HG03108 (cell line): ENCODE results near the gene CDS2.

Experiments
- ATAC-seq: cut with Tn5 transposase; IDR thresholded peaks from one replicate; pipeline ENCODE4 v1.9.1; 2021; ENCODE audit warnings: moderate library complexity; ENCODE audit not compliant: unreplicated experiment

Gene CDS2

DNA sequence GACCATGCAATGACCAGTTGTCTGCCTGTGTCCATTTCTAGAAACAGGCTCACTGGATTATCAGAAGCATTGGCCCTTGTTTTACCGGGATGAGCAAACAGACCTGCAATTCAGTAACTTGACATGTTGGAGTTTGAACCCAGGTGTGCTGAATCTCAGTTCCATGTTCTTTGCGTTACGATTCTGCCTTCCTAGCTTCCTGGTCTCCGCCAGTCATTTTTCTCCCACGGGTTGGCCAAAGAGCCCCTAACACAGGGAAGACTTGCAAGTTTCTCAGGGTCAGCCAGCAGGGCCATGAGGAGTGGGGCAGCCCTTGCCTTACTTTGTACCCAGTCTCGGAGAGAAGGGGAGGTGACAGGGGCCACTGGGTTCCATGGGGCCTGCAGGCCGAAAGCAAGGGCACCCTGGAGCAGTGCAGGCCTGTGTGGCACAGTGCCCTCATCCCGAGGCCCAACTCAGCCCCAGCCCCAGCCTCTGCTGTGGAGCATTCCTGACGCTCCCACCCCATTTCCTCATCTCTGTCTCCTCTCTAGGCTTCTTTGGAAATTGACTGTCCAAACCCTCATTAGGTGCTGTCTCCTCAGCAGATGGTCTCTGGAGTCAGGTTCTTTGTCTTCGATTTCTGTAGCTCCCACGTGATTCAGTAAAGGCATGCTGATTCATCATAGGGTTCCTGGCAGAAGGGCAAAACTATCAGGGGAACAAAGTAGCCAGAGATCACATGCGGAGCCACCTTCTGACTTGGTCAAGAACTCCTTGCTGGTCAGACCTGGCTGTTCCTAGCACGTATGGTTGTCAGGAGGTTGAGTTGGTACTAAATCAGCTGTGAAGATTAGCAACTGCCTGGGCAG is 23.6 kb downstream of the CDS2 start:
- no peak for ATAC-seq

DNA sequence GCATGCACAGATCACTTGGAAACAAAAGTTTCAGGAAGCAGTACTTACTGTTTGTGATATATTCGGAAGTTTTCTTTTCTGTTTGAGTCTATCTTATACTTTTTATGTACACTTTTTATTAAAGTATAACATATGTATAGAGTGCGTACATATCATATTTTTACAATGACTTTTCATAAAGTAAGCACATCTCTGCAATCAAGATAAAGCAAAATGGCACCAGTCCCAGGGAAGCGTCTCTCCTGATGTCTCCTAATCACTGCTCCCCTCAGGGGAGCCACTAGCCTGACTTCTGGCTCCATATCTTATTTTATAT is 26.3 kb downstream of the CDS2 start:
- no peak for ATAC-seq

DNA sequence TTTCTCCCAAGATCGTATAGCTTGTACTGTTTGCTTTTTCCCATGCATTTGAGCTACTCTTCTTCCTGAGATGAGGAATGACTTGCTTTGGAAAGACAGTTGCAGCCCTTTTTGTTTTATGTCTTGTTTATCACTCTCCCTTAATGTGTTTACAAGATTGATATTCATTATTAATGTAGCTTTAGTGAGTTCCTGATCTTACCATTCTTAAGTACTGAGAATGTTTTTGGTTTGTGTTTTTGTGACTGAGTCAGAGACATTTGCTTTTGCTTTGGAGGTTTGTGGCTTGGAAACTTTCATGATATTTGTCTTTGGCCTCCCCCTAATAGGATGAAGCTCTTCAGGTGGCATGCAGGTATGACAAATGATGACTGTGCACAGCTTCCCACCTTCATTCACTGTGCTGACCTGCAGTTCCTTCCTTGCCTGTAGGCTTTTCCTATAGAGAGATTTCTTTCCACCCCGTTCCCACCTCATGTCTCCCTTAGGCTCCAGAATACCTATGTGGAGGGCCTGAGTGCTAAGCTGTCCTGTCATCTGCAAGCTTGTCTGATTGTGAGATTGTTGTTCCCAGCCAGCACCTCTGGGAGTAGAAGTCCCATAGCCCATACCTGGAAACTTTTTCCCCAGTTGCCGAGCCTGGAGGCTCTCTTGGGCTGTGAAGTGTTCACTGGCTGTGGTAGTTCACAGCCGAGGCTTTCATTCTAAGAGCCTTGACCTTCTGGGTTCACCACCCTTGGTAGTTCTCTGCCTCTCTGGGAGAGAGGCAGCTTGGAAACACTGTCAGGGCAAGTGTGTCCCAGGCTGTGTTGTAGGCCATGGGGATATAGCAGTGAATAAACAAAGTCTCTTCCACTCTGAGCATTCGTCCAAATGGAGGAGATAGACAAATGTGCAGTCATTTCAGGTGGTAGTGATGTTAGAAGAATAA is 27.1 kb downstream of the CDS2 start:
- ATAC-seq = no peak

DNA sequence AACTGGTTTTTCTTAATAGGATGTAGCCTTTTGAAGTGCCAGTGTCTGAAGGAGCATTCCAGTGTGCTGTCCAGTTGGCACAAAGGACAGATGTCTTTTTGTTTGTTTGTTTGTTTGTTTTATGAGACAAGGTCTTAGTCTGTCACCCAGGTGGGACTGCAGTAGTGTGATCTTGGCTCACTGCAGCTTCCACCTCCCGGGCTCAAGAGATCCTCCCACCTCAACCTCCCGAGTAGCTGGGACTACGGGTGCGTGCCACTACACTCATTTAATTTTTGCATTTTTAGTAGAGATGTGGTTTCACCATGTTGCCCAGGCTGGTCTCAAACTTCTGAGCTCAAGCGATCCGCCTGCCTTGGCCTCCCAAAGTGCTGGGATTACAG is 27.7 kb downstream of the CDS2 start:
- ATAC-seq = no peak

DNA sequence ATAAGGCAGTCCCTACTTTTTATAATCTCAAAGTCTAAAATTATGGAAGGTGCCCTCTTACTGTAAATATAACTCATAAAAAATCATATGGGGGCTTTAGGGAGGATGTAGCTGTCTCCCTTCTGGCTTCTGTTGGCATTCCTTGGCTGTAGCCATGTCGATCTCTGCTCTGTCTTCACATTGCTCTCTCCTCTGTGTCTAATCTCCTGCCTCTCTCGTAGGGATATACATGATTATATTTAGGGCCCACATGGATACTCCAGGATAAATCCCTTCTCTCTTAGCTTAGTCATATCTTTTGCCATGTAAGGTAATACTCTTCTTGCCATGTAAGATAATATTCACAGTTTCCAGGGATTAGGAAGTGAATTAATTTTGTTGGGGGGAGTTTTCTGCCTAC is 28.6 kb downstream of the CDS2 start:
- ATAC-seq = no peak

DNA sequence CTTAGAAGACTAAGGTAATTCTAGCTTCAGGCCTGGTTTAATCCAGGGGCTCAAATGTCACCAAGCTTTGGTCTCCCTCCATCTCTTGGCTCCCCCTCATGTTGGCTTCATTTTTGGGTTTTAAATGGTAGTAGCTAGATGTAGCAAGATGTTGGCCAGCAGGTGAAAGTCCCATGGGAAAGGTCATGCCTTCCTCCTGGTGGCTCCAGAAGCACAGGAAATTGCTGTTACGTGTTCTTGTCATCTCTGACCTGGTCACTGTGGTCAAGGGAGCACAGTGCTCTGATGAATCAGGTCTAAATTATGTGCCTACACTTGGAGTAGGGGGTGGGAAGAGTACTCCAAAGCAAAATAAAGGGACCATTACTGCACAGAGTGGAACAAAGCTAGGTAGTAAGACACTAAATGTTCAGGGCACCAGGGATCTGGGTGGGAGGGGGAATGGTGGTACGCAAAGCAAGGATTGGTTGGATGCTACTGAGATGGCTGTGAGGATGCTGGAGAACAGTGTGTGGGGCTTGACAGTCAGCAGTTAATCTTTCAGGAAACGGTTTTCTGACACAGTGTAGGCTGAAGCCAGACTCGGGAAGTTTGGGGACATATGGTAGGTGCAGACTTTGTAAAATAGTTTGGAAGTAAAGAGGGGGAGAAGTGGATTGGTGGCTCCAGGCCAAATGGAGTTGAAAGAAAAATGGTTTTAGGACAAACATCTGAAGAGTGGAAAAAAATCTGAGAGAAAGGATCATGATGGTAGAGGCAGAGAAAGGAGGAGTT is 30.1 kb downstream of the CDS2 start:
- ATAC-seq = no peak

DNA sequence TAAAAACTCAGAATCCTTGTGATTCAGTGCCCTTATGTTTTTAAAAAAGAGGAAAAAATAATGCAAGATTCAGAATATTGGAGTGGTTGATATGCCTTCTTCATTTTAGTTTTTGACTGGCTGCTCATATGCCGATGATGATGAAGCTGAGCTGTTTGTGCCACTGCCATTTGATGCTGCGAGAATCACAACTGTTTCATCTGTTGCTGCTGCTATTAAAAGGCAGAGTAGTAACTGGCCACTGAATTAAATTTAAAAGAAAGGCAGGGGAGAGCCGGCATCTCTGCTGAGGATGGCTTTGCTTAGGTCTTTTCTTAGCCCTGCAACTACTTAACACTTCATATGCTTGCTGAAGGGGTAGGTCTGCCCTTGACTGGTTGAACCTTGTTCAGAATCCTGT is 33.1 kb downstream of the CDS2 start:
- no peak for ATAC-seq

DNA sequence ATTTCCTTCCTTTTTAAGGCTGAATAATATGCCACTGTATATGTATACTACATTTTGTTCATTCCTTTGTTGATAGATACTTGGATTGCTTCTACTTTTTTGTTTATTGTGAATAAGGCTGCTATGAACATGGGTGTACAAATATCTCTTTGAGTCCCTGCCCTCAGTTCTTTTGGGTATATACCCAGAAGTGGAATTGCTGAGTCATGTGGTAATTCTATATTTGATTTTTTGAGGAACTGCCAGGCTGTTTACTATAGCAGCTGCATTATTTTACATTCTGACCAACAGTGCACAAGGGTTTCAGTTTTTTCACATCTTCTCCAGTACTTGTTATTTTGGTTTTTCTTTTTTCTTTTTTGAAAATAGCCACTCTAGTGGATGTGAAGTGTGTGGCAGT is 34.1 kb downstream of the CDS2 start:
- ATAC-seq = no peak

DNA sequence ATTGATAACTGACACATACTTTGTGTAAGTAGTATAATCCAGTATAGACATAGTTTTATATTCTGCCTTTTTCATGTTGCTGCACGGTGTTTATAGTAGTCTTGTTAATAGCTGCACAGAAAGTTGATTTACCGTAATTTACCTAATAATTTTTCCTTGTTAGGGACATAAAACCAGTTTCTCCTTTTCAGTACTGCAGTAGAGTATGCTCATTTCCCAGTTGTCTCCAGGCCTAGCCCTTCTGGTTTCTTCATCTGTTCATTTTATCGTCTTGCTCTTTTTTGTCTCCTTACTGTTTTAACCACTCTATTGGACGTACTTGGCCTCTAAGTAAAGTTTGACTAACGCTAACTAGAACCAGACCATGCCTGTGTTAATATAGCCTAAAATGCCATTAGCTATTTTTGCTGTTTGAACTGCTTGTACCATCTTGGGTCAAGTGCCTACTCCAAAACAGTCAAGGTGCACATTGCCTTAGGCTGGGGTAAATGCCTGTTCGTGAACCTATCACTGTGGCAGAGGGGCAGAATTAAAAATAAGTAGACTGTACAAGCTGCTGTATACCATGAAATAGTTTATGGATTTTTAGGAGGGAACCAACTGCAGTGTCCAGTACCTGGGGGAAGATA is 34.8 kb downstream of the CDS2 start:
- no peak for ATAC-seq

DNA sequence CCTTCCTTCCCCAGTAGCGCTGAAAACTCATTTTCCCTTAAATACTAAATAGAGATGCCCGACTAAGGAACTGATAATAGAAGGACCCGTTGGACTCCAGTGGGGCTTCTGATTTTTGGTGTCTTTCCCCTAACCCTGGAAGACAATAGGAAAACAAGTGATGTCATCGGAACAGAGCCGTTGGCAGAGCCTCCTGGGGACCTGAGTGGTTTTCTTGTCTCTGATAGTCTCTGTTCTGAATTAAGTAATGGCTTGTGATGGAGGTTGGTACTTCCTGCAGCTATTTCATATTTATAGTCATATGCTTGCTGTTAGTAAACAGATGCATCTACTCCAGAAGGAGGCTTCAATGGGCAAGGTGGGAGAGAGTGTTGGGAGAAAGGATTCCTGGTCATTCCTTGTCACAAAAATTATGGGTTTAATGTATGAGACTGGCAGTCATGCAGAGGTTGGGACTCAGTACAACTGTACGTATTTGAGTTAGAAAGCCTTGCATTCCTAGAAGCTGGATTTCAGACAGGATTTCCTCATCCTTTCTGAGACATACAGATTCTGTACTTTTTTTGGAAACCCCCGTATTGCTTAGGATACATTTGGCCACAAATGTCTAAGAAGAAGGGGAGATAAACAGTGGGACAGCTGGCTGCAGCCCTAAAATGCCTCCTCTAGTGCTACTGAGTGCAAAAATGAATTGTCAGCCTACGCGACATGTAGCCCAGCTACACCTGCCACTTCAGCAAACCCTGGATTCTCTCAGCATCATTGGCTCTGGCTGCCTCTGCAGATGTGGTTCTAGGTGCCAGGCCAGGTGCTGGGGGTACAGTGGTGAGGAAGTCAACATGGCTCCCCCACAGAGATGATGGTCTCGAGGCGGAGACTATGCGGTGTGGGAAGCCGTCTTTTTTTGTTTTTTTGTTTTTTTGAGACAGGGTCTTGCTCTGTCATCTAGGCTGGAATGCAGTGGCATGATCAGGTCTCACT is 38.1 kb downstream of the CDS2 start:
- ATAC-seq = no peak

DNA sequence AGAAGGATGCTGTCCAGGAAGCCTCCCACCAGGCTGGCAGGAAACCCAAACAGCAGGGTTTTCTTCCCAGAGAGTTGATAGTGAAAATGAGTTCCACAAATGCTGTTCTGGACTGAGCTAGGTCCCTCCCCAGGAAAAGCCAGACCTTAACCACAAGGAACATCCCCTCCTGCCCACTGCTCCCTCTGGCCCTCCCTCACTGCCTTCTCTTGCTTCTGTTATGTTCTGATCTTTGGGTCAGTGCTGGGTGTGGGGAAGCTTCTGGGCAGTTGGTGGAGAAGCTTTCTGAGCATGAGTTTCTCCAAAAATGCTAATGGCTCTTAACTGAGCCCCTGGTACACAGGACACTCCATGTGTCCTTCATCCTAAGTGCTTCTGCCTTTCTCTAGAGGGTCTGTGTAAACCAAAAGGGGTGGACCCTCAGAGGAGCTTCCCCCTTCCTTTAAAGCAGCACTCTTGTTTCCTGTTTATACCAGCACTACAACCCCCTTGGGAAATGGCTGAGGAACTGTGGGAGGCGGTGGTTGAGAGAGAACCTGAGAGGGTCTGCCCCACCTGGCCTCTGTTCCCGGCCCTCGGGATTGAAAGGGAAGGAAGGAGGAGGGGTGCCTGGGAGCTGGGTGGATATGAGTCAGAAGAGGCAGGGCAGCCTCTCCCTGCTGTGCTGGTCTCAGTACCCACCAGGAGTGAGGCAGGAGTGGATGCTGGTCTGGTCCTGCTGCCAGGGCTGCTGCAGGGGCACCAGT is 42.0 kb downstream of the CDS2 start:
- ATAC-seq = no peak

DNA sequence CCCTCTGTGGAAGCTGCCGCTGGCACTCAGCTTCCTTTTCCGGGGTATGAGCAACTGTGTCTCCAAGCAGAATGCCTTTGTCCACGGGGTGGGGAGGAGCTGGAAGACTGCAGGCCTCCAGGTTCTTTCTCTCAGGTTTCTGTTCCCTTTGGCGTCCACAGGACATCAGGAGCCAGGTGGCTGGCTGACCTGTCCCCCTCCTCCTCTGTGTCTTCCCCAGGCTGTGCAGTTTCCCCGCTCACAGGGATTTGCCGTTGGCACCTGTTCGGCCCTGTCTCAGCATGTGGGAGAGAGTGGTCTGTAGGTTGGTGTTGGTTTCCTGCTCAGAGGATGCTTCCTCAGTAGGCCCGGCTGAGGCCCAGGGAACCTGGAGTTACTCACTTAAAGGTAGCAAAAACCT is 43.5 kb downstream of the CDS2 start:
- ATAC-seq = no peak

DNA sequence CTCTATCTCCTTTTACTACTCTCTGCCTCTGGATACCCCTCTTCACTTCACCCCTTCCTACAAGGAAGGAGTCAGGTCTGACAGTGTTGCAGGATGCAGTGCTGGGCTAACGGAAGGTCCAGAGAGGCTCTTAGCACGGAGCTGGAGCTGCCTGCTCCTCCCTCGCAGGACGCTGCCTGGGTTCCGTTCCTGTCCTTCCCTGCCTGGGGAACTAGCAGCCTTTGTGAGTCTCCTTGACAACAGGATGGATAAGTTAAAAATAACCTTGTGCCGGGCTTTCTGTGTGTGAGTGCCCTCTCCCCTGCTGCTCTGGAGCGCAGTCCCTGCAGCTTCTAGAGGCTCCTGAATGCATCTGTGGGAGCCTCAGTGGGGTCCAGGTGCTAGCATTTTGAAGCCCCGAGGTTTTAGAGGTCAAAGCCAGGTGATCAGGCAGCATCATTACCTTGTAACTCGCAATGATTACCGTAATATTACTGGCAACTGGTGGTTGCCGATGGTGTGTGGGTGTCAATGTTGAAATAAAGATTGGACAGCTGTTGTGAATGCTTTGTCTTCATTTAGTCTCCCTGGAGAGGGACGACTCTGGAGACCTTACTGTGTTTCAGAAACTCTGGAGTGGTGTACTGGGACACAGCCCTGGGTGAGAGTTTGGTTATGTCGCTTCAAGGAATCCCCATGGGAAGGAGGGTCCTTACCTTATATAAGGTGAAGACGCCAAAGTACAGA is 44.4 kb downstream of the CDS2 start:
- no peak for ATAC-seq

DNA sequence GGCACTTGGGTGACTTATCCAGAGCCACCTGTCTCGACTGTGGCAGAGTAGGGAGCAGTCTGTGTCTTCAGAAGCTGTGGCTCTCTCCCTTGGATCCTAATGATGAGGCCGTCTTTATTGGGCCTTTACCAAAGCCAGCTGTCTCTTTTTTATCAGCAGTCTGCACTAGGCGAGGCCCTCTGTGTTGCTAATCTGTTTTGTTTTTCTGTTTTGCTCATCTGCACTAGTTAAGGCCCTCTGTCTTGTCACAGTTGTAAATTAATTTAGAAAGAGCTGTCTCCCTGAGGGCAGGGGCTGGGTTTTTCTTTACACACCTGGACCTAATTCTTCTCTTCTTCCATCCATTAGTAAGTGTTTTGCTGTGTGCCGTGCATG is 45.0 kb downstream of the CDS2 start:
- no peak for ATAC-seq

DNA sequence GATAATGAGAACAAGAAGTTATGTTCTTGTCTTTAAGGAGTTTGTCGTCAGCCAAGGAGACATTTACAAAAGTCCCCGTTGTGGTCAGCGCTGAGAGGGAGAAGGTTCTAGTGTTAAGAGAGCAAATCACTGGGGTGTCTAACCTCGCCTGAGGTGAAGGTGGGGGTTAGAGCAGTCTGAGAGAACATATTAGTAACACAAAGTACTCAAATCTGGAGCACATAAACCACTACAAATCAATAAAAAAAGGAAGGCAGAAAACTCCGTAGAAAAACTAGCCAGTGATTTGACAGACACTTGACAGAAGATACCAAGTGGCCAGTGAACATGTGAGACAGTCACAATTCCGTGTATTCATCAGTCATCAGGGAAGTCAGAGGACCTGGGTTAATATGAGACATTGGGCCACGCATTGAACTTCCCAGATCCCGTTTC is 45.4 kb downstream of the CDS2 start:
- no peak for ATAC-seq

DNA sequence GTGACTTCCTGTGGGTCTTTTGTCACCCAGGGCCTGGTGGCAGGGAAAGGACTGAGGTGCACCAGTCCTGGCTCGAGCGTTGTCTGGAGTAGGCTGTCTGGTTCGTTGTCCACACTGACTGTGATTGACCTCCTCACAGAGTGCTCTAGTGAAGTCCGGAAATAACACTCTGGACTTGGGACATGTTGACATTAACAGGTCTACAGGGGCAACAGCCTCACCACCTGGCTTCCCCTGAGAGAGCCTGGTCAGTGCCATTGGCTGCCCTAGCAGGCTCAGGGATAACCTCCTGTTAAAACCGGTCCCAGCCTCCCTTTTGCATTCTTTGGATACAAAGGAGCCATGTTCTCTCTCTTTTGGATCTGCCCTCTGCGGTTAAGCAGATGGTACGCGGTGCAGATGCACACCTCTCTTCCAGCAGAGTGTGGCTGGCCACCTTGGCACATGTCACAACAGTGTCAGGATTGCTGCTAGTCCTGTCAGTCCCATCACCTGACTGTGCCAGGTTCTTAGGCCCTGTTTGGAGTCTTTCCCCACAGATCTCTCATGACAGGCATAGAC is 46.2 kb downstream of the CDS2 start:
- no peak for ATAC-seq

DNA sequence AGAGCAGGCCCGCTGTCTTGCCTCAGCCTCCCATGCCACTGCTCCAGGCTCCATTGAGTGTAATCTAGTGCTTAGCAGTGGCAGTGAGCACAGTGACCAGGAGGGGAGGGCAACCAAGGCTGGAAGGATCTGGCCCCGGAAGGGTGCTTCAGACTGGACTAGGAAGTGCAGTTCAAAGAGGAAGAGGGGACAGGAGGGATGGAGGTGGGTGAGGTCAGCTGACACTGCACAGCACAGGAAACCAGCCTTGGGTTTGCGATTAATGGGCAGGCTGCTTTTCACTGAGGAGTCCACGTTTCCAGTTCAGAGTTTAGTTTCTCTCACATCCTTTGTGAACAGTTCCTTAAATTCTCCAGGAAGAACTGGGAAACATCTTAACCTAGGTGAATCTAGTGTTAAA is 46.9 kb downstream of the CDS2 start:
- no peak for ATAC-seq

DNA sequence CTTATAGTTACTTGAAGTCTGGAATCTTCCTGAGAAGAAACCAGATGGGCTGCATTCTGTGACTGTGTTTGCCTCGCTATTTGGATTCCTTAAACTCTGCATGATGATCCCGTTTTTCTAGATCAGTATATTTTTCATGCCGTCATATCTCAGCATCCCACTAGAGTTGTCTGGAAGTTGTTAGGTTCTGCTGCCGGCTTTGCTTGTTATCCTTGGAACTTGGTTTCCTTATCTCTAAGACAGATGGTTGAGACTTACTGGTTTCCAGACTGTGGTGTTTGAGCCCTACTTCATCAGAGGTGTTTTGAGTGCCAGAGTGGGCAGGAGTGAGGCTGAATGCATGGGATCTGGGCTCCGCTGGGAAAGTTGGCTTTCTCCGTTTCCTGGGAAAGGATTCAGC is 50.3 kb downstream of the CDS2 start:
- no peak for ATAC-seq
